B cell (primary cell): Measurements from ENCODE around the gene FOXO3.

Experiments used
- EZH2 ChIP-seq: IDR thresholded peaks from 2 replicates; pipeline ENCODE4 v1.6.1; 2012; ENCODE audit warnings: borderline replicate concordance, low read depth, mild to moderate bottlenecking, moderate library complexity, low read length; ENCODE audit not compliant: insufficient read depth, poor library complexity, severe bottlenecking
- TF ChIP-seq, protein P1 (sequence below): fragments of 200-600 bp; IDR thresholded peaks from one replicate; pipeline ENCODE4 v1.8.0; 2022; ENCODE audit warnings: antibody characterized with exemption, mild to moderate bottlenecking

DNA sequence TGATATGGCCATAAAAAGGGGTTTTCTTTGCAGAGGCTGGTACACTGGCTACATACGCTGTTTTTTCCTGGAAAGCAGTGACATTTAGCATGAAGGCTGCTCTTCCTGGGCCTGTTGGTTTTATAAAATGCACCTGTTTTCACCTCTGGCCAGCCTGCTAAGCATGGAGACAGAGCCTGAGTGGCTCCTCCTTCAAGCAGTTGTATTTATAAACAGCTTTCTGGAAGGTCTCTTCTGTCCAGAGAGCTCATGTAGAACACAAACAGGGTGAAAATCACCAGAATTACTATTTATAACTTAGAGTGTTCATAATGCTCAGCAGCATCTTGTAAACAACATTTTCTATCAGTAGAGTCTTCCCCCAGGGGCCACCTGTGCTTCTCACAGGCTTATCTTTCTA lies 109.0 kb downstream of the FOXO3 start:
- TF ChIP-seq, protein P1, sequence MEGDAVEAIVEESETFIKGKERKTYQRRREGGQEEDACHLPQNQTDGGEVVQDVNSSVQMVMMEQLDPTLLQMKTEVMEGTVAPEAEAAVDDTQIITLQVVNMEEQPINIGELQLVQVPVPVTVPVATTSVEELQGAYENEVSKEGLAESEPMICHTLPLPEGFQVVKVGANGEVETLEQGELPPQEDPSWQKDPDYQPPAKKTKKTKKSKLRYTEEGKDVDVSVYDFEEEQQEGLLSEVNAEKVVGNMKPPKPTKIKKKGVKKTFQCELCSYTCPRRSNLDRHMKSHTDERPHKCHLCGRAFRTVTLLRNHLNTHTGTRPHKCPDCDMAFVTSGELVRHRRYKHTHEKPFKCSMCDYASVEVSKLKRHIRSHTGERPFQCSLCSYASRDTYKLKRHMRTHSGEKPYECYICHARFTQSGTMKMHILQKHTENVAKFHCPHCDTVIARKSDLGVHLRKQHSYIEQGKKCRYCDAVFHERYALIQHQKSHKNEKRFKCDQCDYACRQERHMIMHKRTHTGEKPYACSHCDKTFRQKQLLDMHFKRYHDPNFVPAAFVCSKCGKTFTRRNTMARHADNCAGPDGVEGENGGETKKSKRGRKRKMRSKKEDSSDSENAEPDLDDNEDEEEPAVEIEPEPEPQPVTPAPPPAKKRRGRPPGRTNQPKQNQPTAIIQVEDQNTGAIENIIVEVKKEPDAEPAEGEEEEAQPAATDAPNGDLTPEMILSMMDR, result no peak
- TF ChIP-seq EZH2, result no peak
